K562 (cell line): ENCODE measurements around the gene SRCAP. TPM values are rescaled to one million over a fixed set of nuclear protein-coding genes. Genes with fewer than 3 reads are reported as not detected.

ENCODE experiments used
- ETV5 ChIP-seq: sonication (generic); formaldehyde crosslinking; IDR thresholded peaks from 2 replicates; pipeline ENCODE4 v1.4.0; 2020; ENCODE audit warnings: low read depth, mild to moderate bottlenecking, missing genetic modification reagents
- GTF2E2 ChIP-seq: fragments of 200-800 bp; sonication (Bioruptor generic); IDR thresholded peaks from 2 replicates; pipeline ENCODE4 v1.6.1; 2016; ENCODE audit warnings: missing genetic modification characterization, missing compliant biosample characterization
- MAFF ChIP-seq: IDR thresholded peaks from 2 replicates; pipeline ENCODE4 v1.6.1; 2012; ENCODE audit warnings: low read length, improper control_type of control experiment
- MBD2 ChIP-seq: sonication (generic); IDR thresholded peaks from 2 replicates; pipeline ENCODE4 v1.6.1; 2016; ENCODE audit warnings: low read depth, borderline replicate concordance
- NFIC ChIP-seq: fragments of 450-650 bp; IDR thresholded peaks from 2 replicates; pipeline ENCODE4 v1.6.1; 2017; ENCODE audit warnings: mild to moderate bottlenecking, inconsistent platforms
- POU5F1 ChIP-seq: fragments of 150-350 bp; IDR thresholded peaks from 2 replicates; pipeline ENCODE4 v1.6.1; 2014; ENCODE audit warnings: borderline replicate concordance, low read length, low read depth, mild to moderate bottlenecking; ENCODE audit not compliant: partially characterized antibody
- PTRF ChIP-seq: fragments of 450-650 bp; IDR thresholded peaks from 2 replicates; pipeline ENCODE4 v1.6.1; 2016; ENCODE audit warnings: mild to moderate bottlenecking, missing genetic modification characterization, missing compliant biosample characterization
- SAFB ChIP-seq: fragments of 200-400 bp; formaldehyde crosslinking; IDR thresholded peaks from 2 replicates; pipeline ENCODE4 v1.6.1; 2017; ENCODE audit warnings: low read depth, low read length, borderline replicate concordance
- TOE1 ChIP-seq, 2 experiments: fragments of 450-650 bp in 1 of 2; sonication (generic) in 1 of 2; formaldehyde crosslinking in 1 of 2; IDR thresholded peaks; 2 replicates each; pipeline versions ENCODE4 v1.7.1 to v1.8.0; 2016 to 2022; ENCODE audit warnings: borderline replicate concordance in 2 of 2, mild to moderate bottlenecking in 2 of 2, antibody characterized with exemption in 1 of 2, inconsistent platforms in 1 of 2, low read depth in 1 of 2, missing genetic modification reagents in 1 of 2, moderate library complexity in 1 of 2
- ZNF212 ChIP-seq: fragments of 450-650 bp; formaldehyde crosslinking; IDR thresholded peaks from 2 replicates; pipeline ENCODE4 v1.4.0; 2020; ENCODE audit warnings: mild to moderate bottlenecking
- ZNF76 ChIP-seq: fragments of 250-450 bp; sonication (Bioruptor Pico); IDR thresholded peaks from 2 replicates; pipeline ENCODE4 v1.4.0; 2020; ENCODE audit warnings: mild to moderate bottlenecking, moderate library complexity, borderline replicate concordance
- polyA plus RNA-seq, 8 experiments: library from polyadenylated mRNA; depleted of rRNA in 4 of 8; stranded (reverse) in 5 of 8; unstranded in 3 of 8; fragments of >200 nt; fragmentation: Nextera tagmentation in 2 of 8; fragmentation: Illumina TruSeq in 1 of 8; extraction: Ambion mirVana in 2 of 8; extraction: Trizol in 1 of 8; gene quantifications; 2 replicates each; pipeline versions ENCODE4 v1.2.1 to v1.2.3, GENCODE V29; 2011 to 2014; ENCODE audit warnings: inconsistent platforms in 1 of 8, missing spikeins in 1 of 8
- total RNA-seq, 7 experiments: library from RNA; depleted of rRNA in 6 of 7; stranded (reverse); fragments of >200 nt in 6 of 7; fragmentation: Illumina TruSeq in 2 of 7; extraction: Trizol in 2 of 7; gene quantifications; 2 replicates each; pipeline versions ENCODE4 v1.2.1 to v1.2.3, GENCODE V29; 2011 to 2021; ENCODE audit warnings: low replicate concordance in 1 of 7
- TF ChIP-seq, protein P1 (sequence below): fragments of 250-450 bp; sonication (Bioruptor Pico); IDR thresholded peaks from 2 replicates; pipeline ENCODE4 v1.4.0; 2020; ENCODE audit warnings: mild to moderate bottlenecking
- TF ChIP-seq, protein P2 (sequence below), 2 experiments: fragments of 450-650 bp; formaldehyde crosslinking in 1 of 2; IDR thresholded peaks; 2 replicates each; pipeline versions ENCODE4 v1.4.0 to v1.6.1; 2014 to 2020; ENCODE audit warnings: mild to moderate bottlenecking in 2 of 2, borderline replicate concordance in 1 of 2, low read depth in 1 of 2
- TF ChIP-seq, protein P3 (sequence below): fragments of 200-800 bp; sonication (Bioruptor generic); IDR thresholded peaks from 2 replicates; pipeline ENCODE4 v1.6.1; 2017; ENCODE audit warnings: missing genetic modification characterization, missing compliant biosample characterization

SRCAP gene
- total and polyA plus RNA-seq, 9 of the 15 experiments (the other 6 are each of a cell fraction or from before 2014, with no cell fraction given) = 0.21 to 62.6 (median 5.8) TPM

DNA sequence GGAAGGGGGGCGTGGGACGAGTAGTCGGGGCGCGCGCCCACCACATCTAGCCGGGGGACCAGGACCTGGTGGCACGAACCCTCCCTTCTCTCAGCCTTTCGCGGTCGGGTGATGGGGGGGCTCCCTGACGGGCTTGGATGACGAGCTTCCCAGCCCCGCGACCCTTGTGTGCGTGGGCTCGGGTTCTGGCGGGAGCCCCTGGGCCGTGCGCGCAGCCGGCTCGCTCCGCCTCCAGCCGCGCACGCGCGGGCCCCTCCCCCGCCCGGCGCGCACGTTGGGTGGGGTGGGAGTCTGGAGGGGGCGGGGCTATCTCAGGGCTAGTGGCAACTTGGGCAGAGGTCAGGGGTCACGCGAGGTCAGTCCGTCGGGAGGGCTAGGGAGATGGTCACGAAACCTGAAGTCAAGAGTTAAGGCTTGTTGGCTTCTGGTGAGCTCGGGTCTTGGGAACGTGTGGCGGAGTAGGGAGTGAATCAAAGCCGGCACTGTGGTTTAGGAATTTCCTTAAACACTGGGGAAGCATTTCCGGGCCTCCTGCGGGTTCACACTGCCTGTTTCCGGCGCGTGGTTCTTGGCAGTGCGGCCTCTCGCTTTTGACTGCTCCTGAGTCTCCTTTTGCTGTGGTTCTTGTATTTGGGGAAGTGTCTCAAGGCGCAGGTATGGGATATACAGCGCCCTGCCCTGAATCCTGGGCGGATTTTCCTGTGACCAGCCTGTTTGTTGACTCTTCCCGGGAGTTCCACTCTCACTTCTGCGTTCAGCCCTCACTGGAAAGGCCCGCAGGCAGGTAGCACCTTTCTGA lies at the start of gene SRCAP (continued):
- TF ChIP-seq, protein P1, sequence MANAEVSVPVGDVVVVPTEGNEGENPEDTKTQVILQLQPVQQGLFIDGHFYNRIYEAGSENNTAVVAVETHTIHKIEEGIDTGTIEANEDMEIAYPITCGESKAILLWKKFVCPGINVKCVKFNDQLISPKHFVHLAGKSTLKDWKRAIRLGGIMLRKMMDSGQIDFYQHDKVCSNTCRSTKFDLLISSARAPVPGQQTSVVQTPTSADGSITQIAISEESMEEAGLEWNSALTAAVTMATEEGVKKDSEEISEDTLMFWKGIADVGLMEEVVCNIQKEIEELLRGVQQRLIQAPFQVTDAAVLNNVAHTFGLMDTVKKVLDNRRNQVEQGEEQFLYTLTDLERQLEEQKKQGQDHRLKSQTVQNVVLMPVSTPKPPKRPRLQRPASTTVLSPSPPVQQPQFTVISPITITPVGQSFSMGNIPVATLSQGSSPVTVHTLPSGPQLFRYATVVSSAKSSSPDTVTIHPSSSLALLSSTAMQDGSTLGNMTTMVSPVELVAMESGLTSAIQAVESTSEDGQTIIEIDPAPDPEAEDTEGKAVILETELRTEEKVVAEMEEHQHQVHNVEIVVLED (CRISPR knock-in tag) = peak; percentile 83
- TF ChIP-seq ETV5 (CRISPR knock-in tag) = no peak
- TF ChIP-seq, protein P2, sequence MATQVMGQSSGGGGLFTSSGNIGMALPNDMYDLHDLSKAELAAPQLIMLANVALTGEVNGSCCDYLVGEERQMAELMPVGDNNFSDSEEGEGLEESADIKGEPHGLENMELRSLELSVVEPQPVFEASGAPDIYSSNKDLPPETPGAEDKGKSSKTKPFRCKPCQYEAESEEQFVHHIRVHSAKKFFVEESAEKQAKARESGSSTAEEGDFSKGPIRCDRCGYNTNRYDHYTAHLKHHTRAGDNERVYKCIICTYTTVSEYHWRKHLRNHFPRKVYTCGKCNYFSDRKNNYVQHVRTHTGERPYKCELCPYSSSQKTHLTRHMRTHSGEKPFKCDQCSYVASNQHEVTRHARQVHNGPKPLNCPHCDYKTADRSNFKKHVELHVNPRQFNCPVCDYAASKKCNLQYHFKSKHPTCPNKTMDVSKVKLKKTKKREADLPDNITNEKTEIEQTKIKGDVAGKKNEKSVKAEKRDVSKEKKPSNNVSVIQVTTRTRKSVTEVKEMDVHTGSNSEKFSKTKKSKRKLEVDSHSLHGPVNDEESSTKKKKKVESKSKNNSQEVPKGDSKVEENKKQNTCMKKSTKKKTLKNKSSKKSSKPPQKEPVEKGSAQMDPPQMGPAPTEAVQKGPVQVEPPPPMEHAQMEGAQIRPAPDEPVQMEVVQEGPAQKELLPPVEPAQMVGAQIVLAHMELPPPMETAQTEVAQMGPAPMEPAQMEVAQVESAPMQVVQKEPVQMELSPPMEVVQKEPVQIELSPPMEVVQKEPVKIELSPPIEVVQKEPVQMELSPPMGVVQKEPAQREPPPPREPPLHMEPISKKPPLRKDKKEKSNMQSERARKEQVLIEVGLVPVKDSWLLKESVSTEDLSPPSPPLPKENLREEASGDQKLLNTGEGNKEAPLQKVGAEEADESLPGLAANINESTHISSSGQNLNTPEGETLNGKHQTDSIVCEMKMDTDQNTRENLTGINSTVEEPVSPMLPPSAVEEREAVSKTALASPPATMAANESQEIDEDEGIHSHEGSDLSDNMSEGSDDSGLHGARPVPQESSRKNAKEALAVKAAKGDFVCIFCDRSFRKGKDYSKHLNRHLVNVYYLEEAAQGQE (IDR thresholded peaks at IDR 0.05; ENCODE audit: borderline replicate concordance) = peak; percentile 22; the same call in 1 of the 2 replicates
- TF ChIP-seq, protein P2 (CRISPR knock-in tag; IDR thresholded peaks at IDR 0.05; ENCODE audit: low read depth) = peak; percentile 66
- 0 out of 2 replicates have a peak, but pooled peaks have one; percentile 19 for TF ChIP-seq NFIC
- no peak for TF ChIP-seq MAFF
- 0 out of 2 replicates have a peak, but pooled peaks have one; percentile 57 for TF ChIP-seq ZNF76 (CRISPR knock-in tag)
- TF ChIP-seq MBD2 = no peak; the same call in 1 of the 2 replicates
- peak; percentile 74; the same call in 1 of the 2 replicates for TF ChIP-seq GTF2E2
- TF ChIP-seq ZNF212 (CRISPR knock-in tag) = no peak
- TF ChIP-seq POU5F1 = no peak
- no peak for TF ChIP-seq TOE1 (IDR thresholded peaks at IDR 0.05; ENCODE audit: borderline replicate concordance)
- peak; percentile 9 for TF ChIP-seq TOE1 (CRISPR knock-in tag; IDR thresholded peaks at IDR 0.05; ENCODE audit: borderline replicate concordance, low read depth)
- TF ChIP-seq SAFB = peak; percentile 30; the same call in 1 of the 2 replicates
- no peak for TF ChIP-seq PTRF (tag)
- TF ChIP-seq, protein P3, sequence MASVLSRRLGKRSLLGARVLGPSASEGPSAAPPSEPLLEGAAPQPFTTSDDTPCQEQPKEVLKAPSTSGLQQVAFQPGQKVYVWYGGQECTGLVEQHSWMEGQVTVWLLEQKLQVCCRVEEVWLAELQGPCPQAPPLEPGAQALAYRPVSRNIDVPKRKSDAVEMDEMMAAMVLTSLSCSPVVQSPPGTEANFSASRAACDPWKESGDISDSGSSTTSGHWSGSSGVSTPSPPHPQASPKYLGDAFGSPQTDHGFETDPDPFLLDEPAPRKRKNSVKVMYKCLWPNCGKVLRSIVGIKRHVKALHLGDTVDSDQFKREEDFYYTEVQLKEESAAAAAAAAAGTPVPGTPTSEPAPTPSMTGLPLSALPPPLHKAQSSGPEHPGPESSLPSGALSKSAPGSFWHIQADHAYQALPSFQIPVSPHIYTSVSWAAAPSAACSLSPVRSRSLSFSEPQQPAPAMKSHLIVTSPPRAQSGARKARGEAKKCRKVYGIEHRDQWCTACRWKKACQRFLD = peak; percentile 86
